Measurements from ENCODE around the gene LGALS12. TPM values are rescaled to one million over a fixed set of nuclear protein-coding genes. Genes with fewer than 3 reads are reported as not detected.

The LGALS12 gene
- total RNA-seq, 2 experiments from 2014 or later: not detected

GRCh38 chr11:63488789-63489188, 17.1 kb upstream of the LGALS12 start:
- ChIA-PET CTCF (ENCODE audit: unreplicated experiment) (no interaction called here), POLR2A (interaction anchor here (1.0 to 1.2 kb wide), 2 partner anchors 10 to 148 kb away, joined by 3 to 4 read pairs; no protein-coding TSS in a partner anchor)
- Histone ChIP-seq H3K4me2 (ENCODE audit: low read length) (no peak overlapping the region), H3K9me2 (ENCODE audit: insufficient read depth, low read length) (no peaks in the 10 kb centered on the region), H3K9me3 (ENCODE audit: low read length) (0 out of 2 replicates have a peak, but pooled peaks cover 7% of the 10 kb centered on the region), H3K36me3 (ENCODE audit: insufficient read depth, low read length) (no peaks in the 10 kb centered on the region), H3K4me3 (ENCODE audit: low read depth, low read length, poor library complexity, severe bottlenecking) (no peak overlapping the region), H3K27ac (ENCODE audit: low read depth, low read length, poor library complexity, severe bottlenecking) (no peak overlapping the region), H3K4me1 (ENCODE audit: insufficient read depth, low read length, poor library complexity, severe bottlenecking) (no peaks in the 10 kb centered on the region), H2AFZ (ENCODE audit: low read length) (no peak overlapping the region), H4K20me1 (ENCODE audit: insufficient read depth, low read length) (no peaks in the 10 kb centered on the region), H3K79me2 (ENCODE audit: insufficient read depth, low read depth, low read length) (no peaks in the 10 kb centered on the region)
- TF ChIP-seq EZH2phosphoT487 (IDR thresholded peaks at IDR 0.05; ENCODE audit: borderline replicate concordance, low read depth, low read length) (no peak), CTCF (conservative IDR thresholded peaks at IDR 0.05; ENCODE audit: low read length) (no peak)
- intact Hi-C loops (cut with micrococcal nuclease; ENCODE audit: unreplicated experiment): no loop called here
- no TSS peak for BruUV-seq (replicated peaks)
- no peak for DNase-seq (ENCODE audit: low spot score)

GRCh38 chr11:63489879-63490278, 16.0 kb upstream of the LGALS12 start:
- POLR2A ChIA-PET: interaction anchor here (0.6 to 1.2 kb wide), 3 partner anchors 11 to 219 kb away, joined by 3 to 4 read pairs (median 3); no protein-coding TSS in a partner anchor
- Histone ChIP-seq H4K20me1 (ENCODE audit: insufficient read depth, low read length) (no peaks in the 10 kb centered on the region), H3K4me1 (ENCODE audit: insufficient read depth, low read length, poor library complexity, severe bottlenecking) (no peaks in the 10 kb centered on the region), H3K9me2 (ENCODE audit: insufficient read depth, low read length) (no peaks in the 10 kb centered on the region), H2AFZ (ENCODE audit: low read length) (no peak overlapping the region), H3K4me2 (ENCODE audit: low read length) (no peak overlapping the region), H3K79me2 (ENCODE audit: insufficient read depth, low read depth, low read length) (no peaks in the 10 kb centered on the region), H3K27ac (ENCODE audit: low read depth, low read length, poor library complexity, severe bottlenecking) (no peak overlapping the region), H3K9me3 (ENCODE audit: low read length) (0 out of 2 replicates have a peak, but pooled peaks cover 7% of the 10 kb centered on the region), H3K36me3 (ENCODE audit: insufficient read depth, low read length) (no peaks in the 10 kb centered on the region), H3K4me3 (ENCODE audit: low read depth, low read length, poor library complexity, severe bottlenecking) (no peak overlapping the region)
- BruUV-seq (replicated peaks): no TSS peak
- CTCF ChIA-PET (ENCODE audit: unreplicated experiment): no interaction called here
- TF ChIP-seq CTCF (conservative IDR thresholded peaks at IDR 0.05; ENCODE audit: low read length): no peak
- no peak for TF ChIP-seq EZH2phosphoT487 (IDR thresholded peaks at IDR 0.05; ENCODE audit: borderline replicate concordance, low read depth, low read length)
- DNase-seq (ENCODE audit: low spot score): no peak
- intact Hi-C loops (cut with micrococcal nuclease; ENCODE audit: unreplicated experiment): no loop called here

- intact Hi-C loops (cut with micrococcal nuclease; ENCODE audit: unreplicated experiment): no loop called here
- Histone ChIP-seq H3K36me3 (ENCODE audit: insufficient read depth, low read length) (no peaks in the 10 kb centered on the region), H2AFZ (ENCODE audit: low read length) (no peak within 1 kb of the TSS), H3K4me1 (ENCODE audit: insufficient read depth, low read length, poor library complexity, severe bottlenecking) (no peaks in the 10 kb centered on the region), H3K79me2 (ENCODE audit: insufficient read depth, low read depth, low read length) (no peaks in the 10 kb centered on the region), H3K9me3 (ENCODE audit: low read length) (0 out of 2 replicates have a peak, but pooled peaks cover 2% of the 10 kb centered on the region), H4K20me1 (ENCODE audit: insufficient read depth, low read length) (no peaks in the 10 kb centered on the region), H3K27ac (ENCODE audit: low read depth, low read length, poor library complexity, severe bottlenecking) (no peak within 1 kb of the TSS), H3K4me2 (ENCODE audit: low read length) (no peak within 1 kb of the TSS), H3K9me2 (ENCODE audit: insufficient read depth, low read length) (no peaks in the 10 kb centered on the region), H3K4me3 (ENCODE audit: low read depth, low read length, poor library complexity, severe bottlenecking) (no peak within 1 kb of the TSS)
- TF ChIP-seq EZH2phosphoT487 (IDR thresholded peaks at IDR 0.05; ENCODE audit: borderline replicate concordance, low read depth, low read length): no peak
- TF ChIP-seq CTCF (conservative IDR thresholded peaks at IDR 0.05; ENCODE audit: low read length): no peak
- no TSS peak for BruUV-seq (replicated peaks)
- POLR2A ChIA-PET: no interaction called here
- CTCF ChIA-PET (ENCODE audit: unreplicated experiment): no interaction called here
- DNase-seq (ENCODE audit: low spot score): no peak
Observed at GRCh38 chr11:63490551-63491239, 15.2 kb upstream of the LGALS12 start, which contains the start of gene PLAAT5. Gene PLAAT5 (minus strand): TSS chr11:63491167. CDS start chr11:63491034, 133 bp downstream.

All from OCI-LY7 (cell line).